Left lung (tissue), 10 donors: ENCODE measurements around the gene SLC11A2. TPM values are rescaled to one million over a fixed set of nuclear protein-coding genes. Genes with fewer than 3 reads are reported as not detected.
"Not testable (repeated sequence)": the region's sequence is repeated elsewhere in the genome, so short reads cannot be mapped to it uniquely, and the experiment has no call there.

Source experiments
- ATAC-seq: fragments of 200-7000 bp; cut with Tn5 transposase; one replicate; pipeline ENCODE4 v1.9.1; 2020; ENCODE audit warnings: moderate library complexity
- DNase-seq, 4 donors: peaks; one replicate each; pipeline ENCODE4 v3.0.0-alpha.2; 2013 to 2020
- H3K27ac ChIP-seq, 2 donors: fragments of 200-600 bp; sonication (generic) in 1 of 2; one replicate each; pipeline versions ENCODE4 v1.5.0 to v1.8.0; 2020 to 2021
- H3K27me3 ChIP-seq, 2 donors: fragments of 200-600 bp; sonication (generic) in 1 of 2; one replicate each; pipeline versions ENCODE4 v1.5.0 to v1.8.0; 2020 to 2021
- H3K36me3 ChIP-seq, 2 donors: fragments of 200-600 bp; sonication (generic) in 1 of 2; one replicate each; pipeline versions ENCODE4 v1.5.0 to v1.8.0; 2020 to 2021
- H3K4me1 ChIP-seq, 2 donors: fragments of 200-600 bp; one replicate each; pipeline ENCODE4 v1.8.0; 2021
- H3K4me3 ChIP-seq, 2 donors: fragments of 200-600 bp; sonication (generic) in 1 of 2; one replicate each; pipeline versions ENCODE4 v1.5.0 to v1.8.0; 2020 to 2021; ENCODE audit warnings: mild to moderate bottlenecking in 1 of 2
- H3K9me3 ChIP-seq, 2 donors: fragments of 200-600 bp; sonication (generic) in 1 of 2; one replicate each; pipeline versions ENCODE4 v1.5.0 to v1.8.0; 2020 to 2021
- CTCF ChIP-seq, 2 donors: fragments of 200-600 bp; sonication (generic) in 1 of 2; IDR thresholded peaks; one replicate each; pipeline versions ENCODE4 v1.5.0 to v1.8.0; 2021; ENCODE audit warnings: antibody characterized with exemption in 2 of 2
- intact Hi-C, 2 donors: fragments of 100-400 bp; cut with DNase I; formaldehyde crosslinking; loops; one replicate each; pipeline versions ENCODE4 v1.11.2 to v1.14.2; 2022
- polyA plus RNA-seq, 6 donors: library from polyadenylated mRNA; unstranded; fragments of 120-200 nt; gene quantifications; one replicate each; pipeline ENCODE4 v1.2.1, GENCODE V29; 2013; ENCODE audit not compliant: insufficient read length in 6 of 6
- total RNA-seq, 2 donors: library from RNA; stranded (reverse); fragmentation: NEBNext Ultra II Directional; extraction: Animal tissue kit (Norgen Biotek cat#: 25700); gene quantifications; one replicate each; pipeline ENCODE4 v1.2.1, GENCODE V29; 2021
- donor health status: DM: no; HTN: yes; CAD: no.
- donor health status: DM: no; HTN: no; CAD: no.

SLC11A2 gene
- total and polyA plus RNA-seq, 8 donors, result 47.9 to 120 (median 51.6) TPM

DNA sequence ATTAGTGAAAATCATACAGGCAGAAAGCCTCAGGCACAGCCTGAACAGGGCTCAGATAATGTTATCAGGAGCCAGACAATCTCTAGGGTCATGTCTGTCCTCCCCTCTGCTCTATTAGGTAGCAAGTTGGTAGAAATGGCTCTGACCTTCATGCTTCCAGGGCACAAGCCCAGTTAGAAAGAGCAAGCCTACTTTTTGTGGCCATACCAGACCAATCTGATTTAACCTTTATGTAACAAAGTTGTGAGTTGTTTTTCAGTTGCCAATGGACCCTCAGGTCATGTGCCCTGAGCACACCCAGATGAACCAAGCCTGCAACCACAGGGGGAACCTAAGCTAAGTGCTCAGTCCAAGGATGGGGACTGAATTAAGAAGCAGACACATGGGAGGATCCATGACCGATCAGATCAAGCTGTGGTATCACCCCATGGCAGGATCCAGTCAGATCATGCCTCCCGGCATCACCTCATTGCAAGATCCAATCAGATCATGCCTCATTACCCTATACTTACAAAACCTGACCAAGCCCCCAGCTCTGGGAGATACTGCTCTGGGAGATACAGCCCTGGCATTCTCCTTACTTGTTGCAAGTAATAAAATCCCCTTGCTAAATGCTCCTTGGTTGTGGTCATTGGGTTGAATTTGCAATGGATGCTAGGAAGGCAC, 92.6 kb downstream of the SLC11A2 start:
- peaks cover 27 to 71% of the 10 kb centered on the region in 2 donors for H3K4me1 ChIP-seq

DNA sequence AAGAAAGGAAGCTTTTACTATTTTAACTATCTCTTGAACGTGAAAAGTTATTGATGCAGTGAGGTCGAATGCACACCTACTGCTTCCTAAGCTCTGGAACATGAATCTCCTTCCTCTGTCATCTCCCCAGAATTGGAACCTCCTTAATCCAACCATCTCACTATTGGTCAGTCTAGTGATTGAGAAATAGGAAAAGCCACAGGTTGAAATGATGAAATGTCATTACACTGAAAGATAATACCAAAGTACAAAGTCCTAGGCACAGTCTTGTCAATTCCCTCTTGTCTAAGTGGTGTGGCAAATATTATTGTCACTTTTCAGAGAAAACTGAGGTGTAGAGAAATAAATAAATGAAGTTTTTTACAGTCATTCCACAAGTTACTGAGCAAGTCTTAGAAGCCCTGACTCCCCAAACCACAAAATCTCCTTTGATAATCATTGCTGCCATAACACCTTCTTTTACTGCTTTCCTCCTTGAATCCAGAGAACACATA, 93.3 kb downstream of the SLC11A2 start:
- Histone ChIP-seq H3K4me1 (peaks cover 27 to 79% of the 10 kb centered on the region in 2 donors), H3K27ac (peak overlapping the region in 1 of 2 donors; percentile 79)
- DNase-seq, result no peak

More for the DNA sequence above, 92.6 kb downstream of the SLC11A2 start:
- no peak overlapping the region for H3K4me3 ChIP-seq
- no peaks in the 10 kb centered on the region for H3K27me3 ChIP-seq
- ATAC-seq (no peak), DNase-seq (no peak)
- H3K36me3 ChIP-seq, result peaks cover 0 to 37% of the 10 kb centered on the region in 2 donors
- H3K27ac ChIP-seq, result peak overlapping the region; percentile 79 to 80
- H3K9me3 ChIP-seq, result peaks cover 0 to 6% of the 10 kb centered on the region in 2 donors
- TF ChIP-seq CTCF (IDR thresholded peaks at IDR 0.05), result no peak
- intact Hi-C loops, result no loop called here

GRCh38 chr12:50930477-50930876, 95.7 kb downstream of the SLC11A2 start:
- H3K9me3 ChIP-seq, H3K27ac ChIP-seq, H3K27me3 ChIP-seq, DNase-seq, ATAC-seq, H3K4me3 ChIP-seq, intact Hi-C loops: not testable (repeated sequence)
- peaks cover 27 to 88% of the 10 kb centered on the region in 2 donors for H3K4me1 ChIP-seq
- H3K36me3 ChIP-seq, result peaks cover 0 to 23% of the 10 kb centered on the region in 2 donors

More for the DNA sequence above, 93.3 kb downstream of the SLC11A2 start:
- Histone ChIP-seq H3K36me3 (peaks cover 0 to 33% of the 10 kb centered on the region in 2 donors), H3K9me3 (peaks cover 0 to 2% of the 10 kb centered on the region in 2 donors), H3K4me3 (no peak overlapping the region), H3K27me3 (no peaks in the 10 kb centered on the region)
- intact Hi-C loops, result no loop called here
- TF ChIP-seq CTCF (IDR thresholded peaks at IDR 0.05), result no peak
- no peak for ATAC-seq

DNA sequence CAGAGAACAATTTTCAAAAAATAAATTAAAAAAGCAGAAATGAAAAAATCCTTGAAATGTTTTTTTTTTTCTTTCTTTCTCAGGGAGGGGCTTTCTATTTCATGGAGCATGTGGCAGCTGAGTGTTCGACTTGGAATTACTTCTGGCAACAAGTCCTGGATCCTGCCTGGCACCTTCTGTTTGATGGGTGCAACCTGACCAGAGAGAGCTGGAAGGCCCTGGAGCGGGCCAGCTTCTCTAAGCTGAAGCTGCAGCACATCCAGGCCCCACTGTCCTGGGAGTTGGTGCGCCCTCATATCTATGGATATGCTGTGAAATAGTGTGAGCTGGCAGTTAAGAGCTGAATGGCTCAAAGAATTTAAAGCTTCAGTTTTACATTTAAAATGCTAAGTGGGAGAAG, 96.4 kb downstream of the SLC11A2 start:
- DNase-seq (no peak), ATAC-seq (no peak)
- H3K36me3 ChIP-seq, result peaks cover 0 to 23% of the 10 kb centered on the region in 2 donors
- no peaks in the 10 kb centered on the region for H3K9me3 ChIP-seq
- H3K4me3 ChIP-seq, result no peak overlapping the region
- intact Hi-C loops, result no loop called here
- no peak overlapping the region for H3K27ac ChIP-seq
- TF ChIP-seq CTCF (IDR thresholded peaks at IDR 0.05), result no peak
- H3K27me3 ChIP-seq, result no peaks in the 10 kb centered on the region
- H3K4me1 ChIP-seq, result peaks cover 22 to 82% of the 10 kb centered on the region in 2 donors

Other genes with a start within 250 kb of the SLC11A2 start
- not detected for gene TMPRSS12, start 183.5 kb downstream of the SLC11A2 start, total RNA-seq
- gene TMPRSS12, start 183.5 kb downstream of the SLC11A2 start, polyA plus RNA-seq, result under 1 TPM in 4 of 6 donors, not detected in 2; 0.06 to 0.12 (median 0.08) TPM
- not detected for gene HIGD1C, start 73.8 kb downstream of the SLC11A2 start, total RNA-seq
- gene HIGD1C, start 73.8 kb downstream of the SLC11A2 start, polyA plus RNA-seq, result under 1 TPM in 5 of 6 donors, not detected in 1; 0.53 to 0.94 (median 0.56) TPM
- 10 to 100 TPM; 46.8 to 61.0 TPM for gene LETMD1, start 21.9 kb upstream of the SLC11A2 start, total RNA-seq
- gene LETMD1, start 21.9 kb upstream of the SLC11A2 start, polyA plus RNA-seq, result 100 to 1,000 TPM; 120 to 164 (median 136) TPM
- gene CSRNP2, start 57.2 kb upstream of the SLC11A2 start, total RNA-seq, result 10 to 100 TPM; 25.2 to 35.7 TPM
- gene CSRNP2, start 57.2 kb upstream of the SLC11A2 start, polyA plus RNA-seq, result 10 to 100 TPM; 30.0 to 40.9 (median 34.6) TPM
- 10 to 100 TPM; 24.1 TPM for gene TFCP2, start 146.8 kb upstream of the SLC11A2 start, total RNA-seq
- gene TFCP2, start 146.8 kb upstream of the SLC11A2 start, polyA plus RNA-seq, result 10 to 100 TPM; 46.5 to 57.6 (median 53.9) TPM
- 10 to 100 TPM; 11.6 to 12.6 TPM for gene POU6F1, start 191.7 kb upstream of the SLC11A2 start, total RNA-seq
- gene POU6F1, start 191.7 kb upstream of the SLC11A2 start, polyA plus RNA-seq, result 10 to 100 TPM in 5 of 6 donors, 1 to 10 TPM in 1; 9.9 to 15.6 (median 11.9) TPM
- gene DAZAP2, start 212.4 kb upstream of the SLC11A2 start, total RNA-seq, result 100 to 1,000 TPM; 199 to 221 TPM
- gene DAZAP2, start 212.4 kb upstream of the SLC11A2 start, polyA plus RNA-seq, result 100 to 1,000 TPM; 184 to 224 (median 212) TPM
- gene SMAGP, start 244.0 kb upstream of the SLC11A2 start, total RNA-seq, result 10 to 100 TPM; 24.1 to 35.6 TPM
- 10 to 100 TPM; 18.8 to 25.5 (median 23.6) TPM for gene SMAGP, start 244.0 kb upstream of the SLC11A2 start, polyA plus RNA-seq